Putamen (tissue), 1 donor: ENCODE data around the gene DOK7.
"Not testable (repeated sequence)": the region's sequence is repeated elsewhere in the genome, so short reads cannot be mapped to it uniquely, and the experiment has no call there.

Experiments used
- DNase-seq: peaks from one replicate; pipeline ENCODE4 v3.0.0-alpha.2; 2016; ENCODE audit warnings: low spot score

Gene DOK7

DNA sequence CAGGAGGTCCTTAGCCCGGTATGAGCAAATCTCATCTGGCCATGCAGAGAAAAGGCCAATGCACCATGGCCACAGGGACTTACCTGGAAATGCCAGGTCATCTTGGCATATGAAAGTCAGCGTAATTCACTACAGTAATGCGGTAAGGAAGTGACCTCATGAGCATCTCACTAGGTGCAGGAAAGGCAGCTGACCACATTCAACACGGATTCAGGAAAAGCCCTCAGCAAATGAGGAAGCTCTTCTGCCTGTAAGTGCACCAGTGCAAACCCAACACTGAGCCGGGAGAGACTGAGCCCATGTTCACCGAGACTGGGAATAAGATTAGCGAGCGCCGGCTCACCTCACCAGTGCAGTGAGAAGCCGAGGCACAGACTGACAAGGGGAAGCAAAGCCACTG lies 45.4 kb downstream of the DOK7 start:
- no peak for DNase-seq

DNA sequence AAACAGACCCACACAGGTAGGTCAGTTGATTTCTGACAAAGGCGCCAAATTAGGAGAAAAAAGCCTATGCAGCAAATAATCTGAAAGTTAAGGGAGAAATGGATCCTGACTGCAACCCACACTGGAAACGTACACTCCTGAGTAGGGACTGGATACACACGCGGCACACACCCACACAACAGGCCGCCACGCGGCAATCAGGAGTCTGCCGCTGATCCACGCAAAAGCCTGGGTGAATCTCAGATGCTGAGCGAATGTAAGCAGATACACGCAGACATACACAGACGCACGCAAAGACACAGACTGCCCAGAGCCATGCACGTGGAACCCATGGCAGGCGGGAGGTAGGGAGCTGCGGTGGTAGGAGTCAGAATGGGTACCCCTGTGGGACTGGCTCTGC lies 47.4 kb downstream of the DOK7 start:
- DNase-seq, result no peak

DNA sequence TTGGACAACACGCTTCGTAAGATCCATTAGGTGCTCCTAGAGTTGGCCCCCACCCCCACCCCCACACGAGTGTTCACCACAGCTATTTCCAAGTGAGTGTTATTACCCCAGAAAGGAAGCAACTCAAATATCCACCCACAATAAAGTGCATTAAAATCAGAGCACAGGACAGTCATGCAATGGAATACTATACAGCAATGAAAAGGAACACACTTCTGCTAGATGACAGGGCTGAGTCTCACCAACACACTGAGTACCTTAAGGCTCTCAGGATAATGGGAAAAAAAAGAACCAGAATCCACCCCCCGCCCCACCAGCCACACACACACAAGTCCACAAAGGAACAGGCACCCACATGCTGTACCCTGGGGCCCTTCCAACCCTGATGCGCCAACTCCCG lies 48.1 kb downstream of the DOK7 start:
- no peak for DNase-seq

DNA sequence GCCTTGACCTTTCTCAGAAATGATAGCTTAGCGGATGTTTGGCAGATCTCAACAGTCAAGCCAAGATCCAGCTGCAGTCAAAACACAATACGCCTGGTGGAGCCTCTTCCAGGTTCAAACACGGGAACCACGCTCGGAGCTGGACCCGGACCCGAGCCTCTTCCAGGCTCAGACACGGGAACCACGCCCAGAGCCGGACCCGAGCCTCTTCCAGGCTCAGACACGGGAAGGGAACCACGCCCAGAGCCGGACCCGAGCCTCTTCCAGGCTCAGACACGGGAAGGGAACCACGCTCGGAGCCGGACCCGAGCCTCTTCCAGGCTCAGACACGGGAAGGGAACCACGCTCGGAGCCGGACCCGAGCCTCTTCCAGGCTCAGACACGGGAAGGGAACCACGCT lies 48.5 kb downstream of the DOK7 start:
- not testable (repeated sequence) for DNase-seq

DNA sequence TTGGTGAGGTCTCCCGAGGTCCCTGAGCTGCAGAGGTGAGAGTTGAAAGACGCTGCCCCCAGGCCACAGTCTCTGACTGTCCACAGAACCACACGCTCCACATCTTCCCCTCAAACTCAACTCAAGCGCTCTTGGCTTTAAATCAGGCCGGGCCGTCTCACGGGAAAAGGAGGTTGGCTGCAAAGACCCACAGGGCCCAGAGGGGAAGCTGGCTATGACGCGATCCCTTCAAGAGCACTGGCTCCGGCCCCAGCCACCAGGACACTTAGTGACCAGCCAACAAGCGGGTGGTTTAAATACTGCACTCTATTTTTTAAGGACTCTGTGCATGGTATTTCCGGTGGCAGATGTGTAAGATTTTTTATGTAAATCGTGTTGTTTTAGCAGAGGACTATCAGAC lies 49.2 kb downstream of the DOK7 start:
- DNase-seq, result no peak

DNA sequence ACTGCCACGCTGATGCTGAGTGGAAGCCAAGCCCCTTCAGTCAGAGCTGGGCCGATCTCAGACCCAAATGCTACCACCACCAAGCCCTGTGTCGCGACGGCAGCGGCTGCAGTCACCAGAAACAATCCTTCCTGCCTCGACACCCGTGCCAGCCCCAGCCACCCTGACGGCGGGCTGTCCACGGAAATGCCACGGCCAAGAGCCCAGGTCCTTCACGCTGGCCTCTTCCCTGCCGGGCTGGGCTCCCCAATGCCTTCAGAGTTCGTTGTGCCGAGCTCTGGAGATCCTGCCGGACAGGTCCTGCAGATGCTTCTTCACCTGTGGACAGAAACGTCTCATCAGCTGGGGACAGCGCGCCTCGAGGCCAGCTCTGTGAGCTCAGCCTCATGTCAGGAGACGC lies 49.6 kb downstream of the DOK7 start:
- no peak for DNase-seq

DNA sequence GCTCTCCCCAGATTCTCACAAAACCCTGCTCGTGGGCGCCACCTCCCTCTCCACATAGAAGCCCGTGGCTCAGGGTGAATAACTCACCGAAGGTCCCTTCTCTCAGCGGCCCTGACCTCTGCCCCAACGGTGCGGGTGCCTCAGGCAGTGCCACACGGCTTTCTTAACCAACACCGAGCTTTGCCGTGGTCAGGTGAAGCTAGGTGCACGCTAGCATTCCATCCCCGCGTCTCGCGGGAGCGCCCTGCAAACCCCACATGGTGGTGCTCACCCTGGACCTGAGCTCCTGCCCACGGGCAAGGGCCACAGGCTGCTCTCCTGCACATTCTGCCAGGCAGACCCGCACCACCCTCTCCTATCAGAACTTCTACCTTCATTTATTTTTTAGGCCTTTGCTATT lies 50.7 kb downstream of the DOK7 start:
- DNase-seq, result no peak

DNA sequence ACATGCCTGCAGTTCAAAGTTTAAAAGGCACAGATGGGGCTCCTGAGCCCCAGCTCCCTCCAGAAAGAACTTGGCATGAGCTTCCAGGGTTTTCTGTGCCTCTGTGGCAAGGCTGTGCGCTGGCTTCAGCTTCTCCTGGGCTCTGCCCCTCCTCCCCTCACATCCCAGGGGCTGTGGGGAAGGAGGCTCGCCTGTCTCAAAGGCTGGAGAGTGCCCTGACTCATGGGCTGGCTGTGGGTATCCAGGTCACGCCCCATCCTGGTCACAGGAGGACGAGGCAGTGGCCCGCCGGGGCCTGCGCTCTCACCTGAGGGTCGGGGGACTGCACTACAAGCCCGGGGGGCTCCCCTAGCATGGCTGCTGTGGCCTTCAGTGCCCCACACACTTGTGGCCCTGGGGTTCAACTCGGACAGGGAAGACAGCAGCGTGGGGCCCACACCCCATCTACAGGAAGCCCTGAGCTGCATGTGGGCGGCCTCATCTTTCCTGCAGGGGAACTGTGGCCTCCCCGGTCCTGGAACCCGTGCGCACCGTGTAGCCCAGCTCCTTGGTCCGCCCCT lies 51.2 kb downstream of the DOK7 start:
- DNase-seq, result no peak

DNA sequence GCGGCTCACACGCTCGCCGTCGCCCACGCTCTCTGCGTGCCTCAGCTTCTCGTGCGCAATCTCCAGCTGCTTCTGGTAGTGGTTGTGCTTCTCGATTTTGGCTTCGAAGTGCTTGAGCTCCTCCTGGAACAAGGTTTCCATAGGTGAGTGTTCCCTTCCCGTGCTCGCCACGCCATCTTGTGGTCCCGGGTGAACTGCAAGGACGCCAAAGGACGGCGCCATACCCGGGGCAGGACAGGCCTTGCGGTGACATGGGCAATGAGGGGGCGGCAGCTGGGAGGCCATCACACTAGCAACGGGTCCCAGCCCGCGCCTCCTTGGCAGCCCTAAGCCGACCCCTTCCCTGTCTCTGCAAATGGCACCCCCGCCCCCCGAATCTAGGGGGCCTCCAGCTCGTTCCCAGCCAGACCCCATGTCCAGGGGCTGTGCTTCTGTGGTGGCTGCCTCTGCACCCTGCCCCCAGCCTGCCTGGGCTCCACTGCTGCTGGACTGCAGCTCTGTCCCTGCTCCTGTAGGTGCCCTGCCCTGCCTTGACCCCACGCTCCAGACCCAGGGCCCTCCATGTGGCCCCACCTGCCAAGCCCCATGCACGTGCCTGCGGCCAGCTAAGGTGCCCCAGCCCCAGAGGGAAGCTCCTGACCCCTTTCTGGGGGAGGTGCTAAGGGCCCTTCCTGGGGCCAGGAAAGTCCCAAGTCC lies 51.8 kb downstream of the DOK7 start:
- DNase-seq, result peak; percentile 58

DNA sequence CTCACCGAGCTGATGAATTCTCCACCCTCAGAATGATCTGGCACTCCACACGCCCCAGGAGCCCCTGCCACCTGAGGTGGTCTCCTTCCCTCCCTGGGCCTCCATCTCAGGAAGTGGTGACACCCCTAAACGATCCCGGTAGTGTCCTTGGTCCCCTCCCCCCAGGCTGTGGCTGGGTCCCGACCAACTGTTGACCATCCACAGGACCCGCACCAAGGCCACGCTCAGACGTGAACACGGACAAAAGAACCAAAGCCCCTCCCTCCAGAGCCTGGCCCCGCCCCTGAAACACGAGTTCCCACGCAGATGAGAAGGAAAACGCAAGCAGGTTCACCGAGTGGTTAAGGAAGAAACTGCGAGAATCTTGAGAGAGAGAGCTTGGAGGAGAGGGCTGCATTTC lies 52.5 kb downstream of the DOK7 start:
- no peak for DNase-seq

DNA sequence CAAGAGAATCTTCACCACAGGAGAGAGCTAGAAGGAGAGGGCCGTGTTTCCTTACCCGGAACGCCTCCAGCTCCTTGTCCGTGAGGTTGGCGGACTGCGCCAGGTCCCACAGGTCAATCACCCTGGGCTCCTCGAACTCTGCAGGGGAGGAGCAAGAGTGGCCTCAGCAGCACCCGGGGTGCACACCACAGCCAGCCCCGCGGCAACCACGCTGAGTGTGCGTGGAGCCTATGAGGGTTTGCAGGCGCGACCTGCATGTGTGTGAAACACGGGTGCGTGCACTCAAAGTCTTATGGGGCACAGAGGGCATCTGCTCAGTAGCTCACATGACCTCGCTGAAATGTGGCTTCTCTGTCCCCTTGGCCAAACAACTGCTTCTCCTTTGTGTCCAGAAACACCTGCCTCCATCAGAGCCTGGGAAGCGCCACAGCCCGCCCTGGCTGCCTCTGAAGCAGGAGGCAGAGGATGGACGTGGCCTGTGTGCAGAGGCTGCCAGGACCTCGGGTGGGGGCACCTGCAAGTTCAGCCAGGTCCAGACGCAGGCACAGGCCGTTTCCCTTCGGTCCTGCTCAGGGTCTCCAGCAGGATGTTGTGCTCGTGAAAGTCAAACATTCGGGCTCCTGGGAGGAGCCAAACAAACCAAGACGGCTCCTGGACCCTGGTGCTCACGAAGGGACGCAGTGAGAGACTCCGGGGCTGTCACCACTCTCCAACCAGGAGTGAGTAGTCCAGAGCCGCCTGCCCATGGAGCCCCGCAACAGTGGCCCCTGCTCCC lies 53.1 kb downstream of the DOK7 start:
- DNase-seq, result no peak

DNA sequence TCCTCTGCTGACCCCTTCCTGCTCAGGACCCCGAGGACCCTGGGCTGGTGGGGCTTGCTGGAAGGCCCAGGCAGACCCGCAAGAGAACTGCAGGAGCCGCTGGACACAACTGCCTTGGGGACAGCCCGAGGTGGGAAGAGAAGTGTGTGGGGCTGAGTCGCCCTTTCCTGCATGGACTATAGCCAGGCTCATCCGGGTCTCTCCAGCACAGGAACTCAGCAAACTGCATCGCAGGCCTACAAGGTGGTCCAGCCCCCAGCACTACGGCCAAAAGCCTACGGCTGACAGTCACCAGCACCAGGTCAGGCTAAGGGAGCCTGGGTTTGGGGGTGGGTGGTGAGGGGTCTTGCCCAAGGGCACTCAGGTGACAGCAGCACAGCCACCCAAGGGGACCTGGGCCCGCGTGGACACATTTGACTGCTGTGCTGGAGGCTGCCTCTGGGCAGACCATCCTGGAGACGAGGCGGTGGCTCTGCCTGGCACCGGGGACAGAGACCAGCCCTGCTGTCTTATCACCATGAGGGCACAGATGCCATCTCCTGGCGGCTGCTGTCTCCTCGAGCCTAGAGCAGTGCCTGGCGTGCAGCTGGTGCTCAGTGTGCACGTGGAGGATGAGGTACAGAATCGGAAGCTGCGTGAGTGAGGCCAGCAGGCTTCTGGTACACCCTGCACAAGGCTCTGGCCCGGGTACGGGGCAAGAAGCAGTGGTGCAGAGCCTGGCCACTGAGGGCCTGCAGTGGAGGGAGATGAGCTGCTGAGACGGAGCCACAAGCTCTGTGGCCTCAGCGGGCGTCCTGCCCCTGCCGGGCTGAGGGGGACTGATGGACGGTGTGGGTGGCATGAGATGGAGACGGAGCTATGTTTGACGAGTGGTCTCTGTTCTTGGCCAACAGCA lies 54.0 kb downstream of the DOK7 start:
- no peak for DNase-seq

DNA sequence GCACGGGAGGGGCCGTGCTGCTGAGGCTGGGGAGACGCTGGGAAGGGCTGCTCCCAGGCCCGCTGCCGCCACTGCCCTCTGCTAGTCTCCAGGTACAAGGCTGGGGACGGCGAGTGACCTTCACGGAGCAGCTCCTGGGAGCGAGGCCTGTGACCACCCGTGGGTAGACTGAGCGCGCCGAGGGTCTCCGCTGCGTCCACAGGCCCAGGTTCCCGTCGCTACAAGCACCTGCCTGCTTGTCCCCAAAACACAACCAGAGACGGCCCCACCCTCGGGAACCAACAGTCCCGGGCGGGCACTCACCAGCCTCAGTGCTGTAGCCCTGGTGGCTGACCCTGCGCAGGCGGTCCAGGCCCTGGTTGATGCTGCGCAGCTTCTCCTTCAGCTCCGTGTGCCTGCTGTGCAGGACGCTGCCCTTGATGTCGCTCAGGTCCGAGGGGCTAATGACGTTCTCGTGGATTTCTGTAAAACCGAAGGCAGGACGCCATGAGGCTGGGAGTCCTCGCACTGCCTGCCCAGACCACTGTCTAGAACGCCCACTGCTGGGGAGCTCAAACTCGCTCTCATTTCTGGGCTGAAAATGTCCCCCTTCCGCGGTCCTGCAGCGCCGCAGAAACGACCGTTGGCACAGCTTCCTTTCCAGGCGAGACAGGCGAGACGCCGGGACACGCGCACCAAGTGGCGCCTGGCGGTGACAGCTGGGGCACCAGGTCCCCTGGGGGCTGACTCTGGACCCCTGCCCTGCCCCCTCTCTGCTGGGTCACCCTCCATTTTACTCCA lies 54.8 kb downstream of the DOK7 start:
- no peak for DNase-seq

DNA sequence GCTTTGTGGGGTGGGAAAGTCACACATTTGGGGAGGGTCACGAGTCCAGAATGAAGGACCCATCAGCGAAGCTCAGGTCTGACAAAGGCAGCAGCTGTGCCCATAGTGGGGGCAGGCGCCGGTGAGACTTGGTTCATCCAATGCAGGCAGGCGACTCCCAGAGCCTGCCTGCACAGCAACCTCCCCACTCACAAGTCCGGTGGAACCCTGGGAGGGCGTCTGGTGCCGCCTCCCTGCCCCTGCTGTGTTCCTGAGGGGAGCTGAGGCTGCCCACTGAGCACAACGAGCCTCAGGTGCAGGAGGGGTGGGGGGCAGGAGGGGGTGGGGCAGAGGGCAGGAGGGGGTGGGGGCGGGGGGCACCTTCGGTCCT lies 55.4 kb downstream of the DOK7 start:
- no peak for DNase-seq

DNA sequence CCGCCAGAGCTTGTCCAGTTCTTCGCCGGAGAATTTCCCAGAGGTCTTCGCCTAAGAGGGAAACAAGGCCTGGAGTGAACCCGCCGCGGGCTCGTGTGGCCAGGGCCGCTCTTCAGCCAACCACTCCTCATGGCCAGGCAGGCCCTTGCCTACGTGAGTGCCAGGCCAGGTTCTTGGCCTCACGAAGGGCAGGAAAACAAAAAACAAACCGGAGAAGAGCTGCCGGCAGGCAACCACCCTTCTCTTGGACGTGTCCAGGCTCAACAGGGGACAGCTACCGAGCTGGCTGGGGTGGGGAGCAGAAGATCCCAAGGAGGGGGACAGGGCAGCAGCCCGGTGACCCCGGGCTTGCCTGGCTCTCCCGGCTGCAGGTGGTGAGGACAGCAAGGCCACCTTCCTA lies 55.8 kb downstream of the DOK7 start:
- no peak for DNase-seq

DNA sequence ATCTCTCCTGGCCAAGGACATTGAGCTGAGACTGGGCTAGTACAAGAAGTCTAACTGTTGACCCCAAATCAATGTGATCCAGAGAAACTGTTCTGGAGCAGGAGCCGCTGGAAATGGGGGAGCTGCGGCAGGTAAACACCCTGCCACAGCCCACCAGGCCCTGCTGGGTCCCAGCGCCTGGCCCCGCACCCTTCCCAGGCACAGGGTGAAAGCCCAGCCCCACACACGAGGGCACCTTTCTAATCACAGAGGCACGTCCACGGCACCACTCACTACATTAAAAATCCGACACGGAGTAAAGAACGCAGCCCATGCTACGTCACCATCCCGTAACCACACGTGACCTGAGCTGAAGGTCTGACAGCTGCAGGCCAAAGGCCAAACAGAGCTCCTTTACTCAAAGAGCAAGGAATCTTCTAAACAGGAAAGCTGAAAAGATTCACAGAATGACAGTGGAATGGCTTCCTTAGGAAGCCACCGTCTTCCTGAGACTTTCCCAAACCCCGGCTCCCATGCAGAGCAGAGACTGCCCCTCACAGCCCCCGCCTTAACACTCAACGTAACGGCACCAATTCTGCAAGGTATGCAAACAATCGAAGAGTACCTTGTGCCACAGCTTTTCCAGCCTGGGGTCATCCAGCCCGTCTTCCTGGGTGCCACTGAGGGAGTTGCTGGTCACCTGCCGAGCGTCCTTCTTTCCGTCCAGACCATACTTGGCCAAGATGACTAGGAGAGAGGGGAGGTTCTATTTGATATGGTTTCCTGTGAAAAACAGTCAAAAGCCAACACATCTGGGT lies 56.6 kb downstream of the DOK7 start:
- no peak for DNase-seq

DNA sequence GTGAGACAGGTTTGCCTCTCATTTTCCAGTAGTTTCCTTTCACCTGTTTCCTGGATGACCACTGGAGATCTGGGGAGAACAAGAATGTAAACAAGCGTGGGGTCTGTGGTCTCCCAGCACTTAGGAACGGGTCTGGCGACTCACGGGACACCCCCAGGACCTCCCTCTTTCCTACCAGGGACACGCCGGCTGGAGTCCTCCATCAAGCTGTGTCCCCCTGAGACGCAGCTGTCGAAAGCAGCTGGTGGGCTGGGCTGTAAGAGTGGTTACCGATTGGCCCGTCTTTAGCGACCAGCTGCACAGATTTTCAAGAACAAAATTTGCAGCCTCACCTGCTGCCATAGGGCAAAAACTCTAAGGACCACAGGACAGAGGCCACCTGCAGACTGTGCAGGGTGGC lies 57.2 kb downstream of the DOK7 start:
- no peak for DNase-seq

DNA sequence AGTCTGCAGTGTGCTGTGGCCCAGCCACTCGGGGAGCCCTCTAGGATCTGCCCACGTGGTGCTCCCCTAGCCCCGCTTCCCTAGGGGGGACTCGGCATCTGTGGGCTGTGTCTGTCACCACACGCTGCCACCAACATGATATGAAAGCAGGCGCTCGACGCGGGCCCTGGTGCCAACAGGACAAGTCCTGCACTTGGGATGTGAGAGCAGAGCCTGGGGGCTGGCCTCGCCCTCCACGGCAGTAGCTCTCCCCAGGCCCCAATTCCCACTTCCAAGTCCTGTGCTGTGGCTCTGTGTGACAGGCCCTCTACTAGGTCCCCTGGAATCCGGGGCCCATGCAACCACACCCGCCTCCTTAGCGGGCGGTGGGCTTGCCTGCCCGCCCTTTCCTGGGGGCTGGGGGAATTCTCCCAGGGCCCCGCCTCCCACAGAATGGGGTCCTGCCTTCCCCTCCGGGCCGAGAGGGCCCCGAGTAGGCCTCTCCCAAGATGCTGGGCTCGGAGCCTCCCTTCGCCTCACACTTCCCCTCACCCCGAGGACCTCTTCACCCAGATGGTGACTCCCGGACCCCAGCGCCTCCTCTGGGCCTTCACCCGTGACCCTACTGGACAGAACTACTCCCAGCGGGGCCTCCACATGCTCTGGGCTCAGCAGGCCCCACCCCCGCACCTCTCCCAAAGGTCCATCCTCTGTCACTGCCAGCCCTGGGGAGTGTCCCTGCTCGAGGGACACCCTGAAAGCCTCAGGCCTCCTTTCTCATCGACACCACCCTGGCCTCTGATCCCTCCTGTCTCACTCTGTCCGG lies 57.9 kb downstream of the DOK7 start:
- no peak for DNase-seq

DNA sequence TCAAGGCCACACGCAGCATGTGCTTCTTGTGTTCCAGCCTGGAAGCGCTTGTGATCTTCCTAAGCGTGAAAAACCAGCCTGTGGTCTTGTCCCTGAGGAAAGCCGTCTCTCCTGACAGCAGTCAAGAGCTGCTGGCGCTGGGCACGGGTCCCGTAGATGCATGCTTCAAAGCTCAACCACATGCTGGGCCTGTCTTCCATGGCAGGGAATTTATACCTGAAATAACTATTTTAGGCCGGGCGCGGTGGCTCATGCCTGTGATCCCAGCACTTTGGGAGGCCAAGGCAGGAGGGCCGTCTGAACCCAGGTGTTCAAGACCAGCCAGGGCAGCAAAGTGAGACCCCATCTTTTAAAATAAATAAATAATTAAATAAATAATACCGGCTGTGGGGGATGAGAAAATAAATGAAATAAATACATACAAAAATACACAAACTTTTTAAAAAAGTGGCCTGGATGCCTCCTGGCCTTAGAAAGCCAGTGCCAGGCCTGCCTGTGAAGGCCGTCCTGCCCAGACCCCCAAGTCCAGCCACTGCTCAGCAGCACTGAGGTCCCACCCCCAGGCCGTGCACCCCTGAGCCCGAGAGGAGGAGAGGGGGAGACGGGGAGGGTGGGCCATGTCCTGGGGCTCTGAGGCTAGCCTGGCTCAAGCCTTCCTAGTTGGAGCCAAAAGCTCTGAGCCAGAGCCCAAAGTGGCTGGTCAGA lies 58.7 kb downstream of the DOK7 start:
- no peak for DNase-seq

DNA sequence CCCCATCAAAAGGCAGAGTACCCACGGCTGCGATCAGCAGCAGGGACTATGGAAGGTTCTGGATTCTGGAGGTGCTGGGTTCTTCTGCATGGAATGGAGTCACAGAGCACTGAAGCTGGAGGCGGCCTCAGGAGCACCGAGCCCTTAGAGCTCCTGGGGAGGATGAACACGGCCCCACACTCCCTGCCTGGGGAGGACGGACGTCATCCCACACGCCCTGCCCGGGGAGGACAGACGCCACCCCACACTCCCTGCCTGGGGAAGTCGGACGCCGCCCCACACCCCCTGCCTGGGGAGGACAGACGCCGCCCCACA lies 59.2 kb downstream of the DOK7 start:
- DNase-seq, result no peak
